ENCODE results near the gene AOX1. TPM values are rescaled to one million over a fixed set of nuclear protein-coding genes. Genes with fewer than 3 reads are reported as not detected.
"Not testable (repeated sequence)": the region's sequence is repeated elsewhere in the genome, so short reads cannot be mapped to it uniquely, and the experiment has no call there.

Gene AOX1
- total RNA-seq, 1 experiment from 2014 or later, result 57.2 TPM

- no TSS peak for BruUV-seq (replicated peaks)
- POLR2A ChIA-PET (ENCODE audit: unreplicated experiment), result interaction anchor here (0.6 kb wide), 1 partner anchor 32 kb away, joined by 3 read pairs; no protein-coding TSS in a partner anchor
- Histone ChIP-seq H3K36me3 (ENCODE audit: low read depth, low read length) (no peaks in the 10 kb centered on the region), H4K20me1 (ENCODE audit: low read length) (no peaks in the 10 kb centered on the region), H3F3A (ENCODE audit: low read length, unreplicated experiment) (no peaks in the 10 kb centered on the region), H3K4me3 (ENCODE audit: low read length) (no peak overlapping the region), H3K4me1 (ENCODE audit: insufficient read depth, low read length) (peaks cover 19% of the 10 kb centered on the region), H3K9me3 (ENCODE audit: low read length) (no peaks in the 10 kb centered on the region), H2AFZ (ENCODE audit: low read length) (no peak overlapping the region), H3K79me2 (ENCODE audit: low read length) (no peaks in the 10 kb centered on the region), H3K27me3 (ENCODE audit: low read length) (no peaks in the 10 kb centered on the region), H3K9me2 (replicated peaks; ENCODE audit: low read length) (no peaks in the 10 kb centered on the region), H3K27ac (ENCODE audit: low read length) (no peak overlapping the region), H3K9ac (ENCODE audit: low read length) (no peak overlapping the region), H3K4me2 (ENCODE audit: low read length) (no peak overlapping the region)
- CTCF ChIA-PET, result interaction anchor here (0.6 kb wide), 1 partner anchor 24 kb away, joined by 9 read pairs; no protein-coding TSS in a partner anchor
- intact Hi-C loops (cut with micrococcal nuclease), result no loop called here
- no peak for DNase-seq
- no peak for ATAC-seq
- no peak for TF ChIP-seq EZH2phosphoT487 (IDR thresholded peaks at IDR 0.05; ENCODE audit: borderline replicate concordance, low read length)
- TF ChIP-seq EZH2 (IDR thresholded peaks at IDR 0.05; ENCODE audit: low read length, unreplicated experiment), result no peak
- TF ChIP-seq, protein P1, sequence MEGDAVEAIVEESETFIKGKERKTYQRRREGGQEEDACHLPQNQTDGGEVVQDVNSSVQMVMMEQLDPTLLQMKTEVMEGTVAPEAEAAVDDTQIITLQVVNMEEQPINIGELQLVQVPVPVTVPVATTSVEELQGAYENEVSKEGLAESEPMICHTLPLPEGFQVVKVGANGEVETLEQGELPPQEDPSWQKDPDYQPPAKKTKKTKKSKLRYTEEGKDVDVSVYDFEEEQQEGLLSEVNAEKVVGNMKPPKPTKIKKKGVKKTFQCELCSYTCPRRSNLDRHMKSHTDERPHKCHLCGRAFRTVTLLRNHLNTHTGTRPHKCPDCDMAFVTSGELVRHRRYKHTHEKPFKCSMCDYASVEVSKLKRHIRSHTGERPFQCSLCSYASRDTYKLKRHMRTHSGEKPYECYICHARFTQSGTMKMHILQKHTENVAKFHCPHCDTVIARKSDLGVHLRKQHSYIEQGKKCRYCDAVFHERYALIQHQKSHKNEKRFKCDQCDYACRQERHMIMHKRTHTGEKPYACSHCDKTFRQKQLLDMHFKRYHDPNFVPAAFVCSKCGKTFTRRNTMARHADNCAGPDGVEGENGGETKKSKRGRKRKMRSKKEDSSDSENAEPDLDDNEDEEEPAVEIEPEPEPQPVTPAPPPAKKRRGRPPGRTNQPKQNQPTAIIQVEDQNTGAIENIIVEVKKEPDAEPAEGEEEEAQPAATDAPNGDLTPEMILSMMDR (conservative IDR thresholded peaks at IDR 0.05; ENCODE audit: low read depth, low read length), result no peak
Measured at GRCh38 chr2:200681697-200682096, 95.9 kb downstream of the AOX1 start.

GRCh38 chr2:200682407-200682806 is 96.6 kb downstream of the AOX1 start:
- H3F3A ChIP-seq (ENCODE audit: low read length, unreplicated experiment); H3K9ac ChIP-seq (ENCODE audit: low read length); BruUV-seq (replicated peaks); H3K9me3 ChIP-seq (ENCODE audit: low read length); H3K4me2 ChIP-seq (ENCODE audit: low read length); H3K79me2 ChIP-seq (ENCODE audit: low read length); ATAC-seq; intact Hi-C loops (cut with micrococcal nuclease); POLR2A ChIA-PET (ENCODE audit: unreplicated experiment); H3K27me3 ChIP-seq (ENCODE audit: low read length); H3K36me3 ChIP-seq (ENCODE audit: low read depth, low read length); H3K9me2 ChIP-seq (replicated peaks; ENCODE audit: low read length); H4K20me1 ChIP-seq (ENCODE audit: low read length); H3K27ac ChIP-seq (ENCODE audit: low read length); H2AFZ ChIP-seq (ENCODE audit: low read length); H3K4me3 ChIP-seq (ENCODE audit: low read length); DNase-seq: not testable (repeated sequence)
- CTCF ChIA-PET, result interaction anchor here (0.6 kb wide), 1 partner anchor 24 kb away, joined by 9 read pairs; no protein-coding TSS in a partner anchor
- peaks cover 19% of the 10 kb centered on the region for H3K4me1 ChIP-seq (ENCODE audit: insufficient read depth, low read length)

DNA sequence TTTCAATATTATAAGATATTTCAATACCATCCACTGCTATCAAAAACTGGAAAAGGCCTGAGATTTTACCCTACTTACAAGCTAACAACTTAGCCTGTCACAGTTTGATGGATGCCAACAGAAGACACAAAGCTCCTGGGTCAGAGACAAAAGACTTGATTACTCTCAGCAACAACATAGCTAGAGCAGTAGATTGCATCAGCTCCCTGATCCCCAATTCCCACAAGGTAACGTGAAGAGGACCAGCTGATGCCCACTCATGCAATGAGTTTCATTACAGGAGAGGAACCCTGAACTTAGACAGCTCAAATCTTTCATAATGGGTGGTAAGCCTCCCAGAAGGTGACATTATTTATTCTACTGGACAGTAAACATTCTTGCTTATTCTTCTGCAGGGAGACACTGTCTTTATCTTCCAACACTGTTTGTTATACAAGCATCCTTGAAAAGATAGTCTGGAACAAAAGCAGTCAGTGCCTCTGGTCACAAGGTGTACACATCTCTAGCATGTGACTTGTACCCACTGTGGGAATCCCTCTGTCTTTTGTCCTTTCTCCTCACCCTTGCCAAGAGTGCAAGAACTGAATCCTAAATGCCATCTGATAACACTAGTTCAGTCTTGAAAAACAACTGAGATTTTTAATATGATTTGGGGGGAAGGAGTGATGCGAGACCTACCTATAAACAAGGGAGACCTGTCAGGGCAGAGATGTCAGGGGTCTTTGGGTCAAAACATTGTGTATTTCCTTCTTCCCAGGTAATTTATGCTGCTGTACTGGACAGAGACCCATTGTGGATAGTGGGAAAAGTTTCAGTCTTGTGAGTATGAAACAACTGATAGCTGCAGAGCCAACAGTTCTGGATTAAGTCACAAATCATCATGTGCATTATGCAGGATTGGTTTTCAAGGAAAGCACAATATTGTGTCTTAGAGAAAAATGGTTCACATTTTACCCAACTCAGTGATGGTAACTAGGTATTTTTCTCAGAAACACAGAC is 102.4 kb downstream of the AOX1 start:
- ATAC-seq (no peak), DNase-seq (no peak)
- no peaks in the 10 kb centered on the region for H3K27me3 ChIP-seq (ENCODE audit: low read length)
- no peaks in the 10 kb centered on the region for H4K20me1 ChIP-seq (ENCODE audit: low read length)
- intact Hi-C loops (cut with micrococcal nuclease), result no loop called here
- H3F3A ChIP-seq (ENCODE audit: low read length, unreplicated experiment), result no peaks in the 10 kb centered on the region
- H3K9ac ChIP-seq (ENCODE audit: low read length), result no peak overlapping the region
- no peak overlapping the region for H3K27ac ChIP-seq (ENCODE audit: low read length)
- no peaks in the 10 kb centered on the region for H3K9me2 ChIP-seq (replicated peaks; ENCODE audit: low read length)
- CTCF ChIA-PET, result no interaction called here
- H3K79me2 ChIP-seq (ENCODE audit: low read length), result no peaks in the 10 kb centered on the region
- H3K4me1 ChIP-seq (ENCODE audit: insufficient read depth, low read length), result no peaks in the 10 kb centered on the region
- no peaks in the 10 kb centered on the region for H3K36me3 ChIP-seq (ENCODE audit: low read depth, low read length)
- H3K4me2 ChIP-seq (ENCODE audit: low read length), result no peak overlapping the region
- no peaks in the 10 kb centered on the region for H3K9me3 ChIP-seq (ENCODE audit: low read length)
- TF ChIP-seq, protein P1 (conservative IDR thresholded peaks at IDR 0.05; ENCODE audit: low read depth, low read length), result no peak
- TF ChIP-seq EZH2phosphoT487 (IDR thresholded peaks at IDR 0.05; ENCODE audit: borderline replicate concordance, low read length) (no peak), EZH2 (IDR thresholded peaks at IDR 0.05; ENCODE audit: low read length, unreplicated experiment) (no peak)
- no peak overlapping the region for H3K4me3 ChIP-seq (ENCODE audit: low read length)
- H2AFZ ChIP-seq (ENCODE audit: low read length), result no peak overlapping the region
- POLR2A ChIA-PET (ENCODE audit: unreplicated experiment), result no interaction called here
- no TSS peak for BruUV-seq (replicated peaks)
